ENCODE data around the gene EXD3. TPM values are rescaled to one million over a fixed set of nuclear protein-coding genes. Genes with fewer than 3 reads are reported as not detected.
A peak's percentile ranks its signal among the peaks of the same experiment; 100 is the strongest.

Gene EXD3
- total RNA-seq, 1 donor from 2014 or later = 10.8 TPM

DNA sequence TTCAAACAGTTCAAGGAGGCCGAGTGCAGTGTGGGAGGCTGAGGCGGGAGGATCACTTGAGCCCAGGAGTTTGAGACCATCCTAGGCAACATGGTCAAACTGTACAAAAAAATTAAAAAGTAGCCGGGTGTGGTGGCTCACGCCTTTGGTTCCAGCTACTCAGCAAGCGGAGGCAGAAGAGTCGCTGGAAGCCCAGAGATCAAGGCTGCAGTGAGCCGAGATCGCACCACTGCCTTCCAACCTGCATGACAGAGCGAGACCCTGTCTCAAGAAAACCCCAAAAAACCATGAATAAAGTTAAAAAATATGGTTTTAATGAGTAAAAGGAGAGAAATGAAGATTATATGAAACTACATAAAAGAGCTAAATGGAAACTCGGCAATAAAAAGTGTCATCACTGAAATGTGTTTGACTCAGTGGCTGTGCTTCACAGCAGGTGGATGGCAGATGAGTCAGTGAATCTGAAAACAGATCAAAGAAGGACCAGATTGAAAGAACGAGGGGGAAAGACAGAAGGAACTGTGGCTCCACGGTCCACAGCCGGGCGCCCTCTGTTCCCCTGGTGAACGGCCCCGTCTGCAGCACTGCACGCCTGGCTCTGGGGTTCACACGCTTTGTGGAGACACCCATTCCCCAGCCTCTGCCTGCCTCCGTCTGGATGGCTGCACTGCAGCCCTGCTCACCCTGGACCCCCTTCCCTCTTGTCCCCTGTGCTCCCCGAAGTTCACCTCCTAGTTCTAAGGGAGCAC lies 25.1 kb downstream of the EXD3 start:
- no peaks in the 10 kb centered on the region for H3K27me3 ChIP-seq (ENCODE audit: control insufficient read depth, insufficient read depth, low read length)
- H3K36me3 ChIP-seq (ENCODE audit: control insufficient read depth, insufficient read depth, low read length) = no peaks in the 10 kb centered on the region
- FAIRE-seq (no peak), DNase-seq (ENCODE audit: low read depth) (no peak)
- no peak overlapping the region for H3K4me3 ChIP-seq (ENCODE audit: low read depth, low read length)
- TF ChIP-seq, protein P1, sequence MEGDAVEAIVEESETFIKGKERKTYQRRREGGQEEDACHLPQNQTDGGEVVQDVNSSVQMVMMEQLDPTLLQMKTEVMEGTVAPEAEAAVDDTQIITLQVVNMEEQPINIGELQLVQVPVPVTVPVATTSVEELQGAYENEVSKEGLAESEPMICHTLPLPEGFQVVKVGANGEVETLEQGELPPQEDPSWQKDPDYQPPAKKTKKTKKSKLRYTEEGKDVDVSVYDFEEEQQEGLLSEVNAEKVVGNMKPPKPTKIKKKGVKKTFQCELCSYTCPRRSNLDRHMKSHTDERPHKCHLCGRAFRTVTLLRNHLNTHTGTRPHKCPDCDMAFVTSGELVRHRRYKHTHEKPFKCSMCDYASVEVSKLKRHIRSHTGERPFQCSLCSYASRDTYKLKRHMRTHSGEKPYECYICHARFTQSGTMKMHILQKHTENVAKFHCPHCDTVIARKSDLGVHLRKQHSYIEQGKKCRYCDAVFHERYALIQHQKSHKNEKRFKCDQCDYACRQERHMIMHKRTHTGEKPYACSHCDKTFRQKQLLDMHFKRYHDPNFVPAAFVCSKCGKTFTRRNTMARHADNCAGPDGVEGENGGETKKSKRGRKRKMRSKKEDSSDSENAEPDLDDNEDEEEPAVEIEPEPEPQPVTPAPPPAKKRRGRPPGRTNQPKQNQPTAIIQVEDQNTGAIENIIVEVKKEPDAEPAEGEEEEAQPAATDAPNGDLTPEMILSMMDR (IDR thresholded peaks at IDR 0.05; ENCODE audit: insufficient read depth, low read length, severe bottlenecking) = no peak

DNA sequence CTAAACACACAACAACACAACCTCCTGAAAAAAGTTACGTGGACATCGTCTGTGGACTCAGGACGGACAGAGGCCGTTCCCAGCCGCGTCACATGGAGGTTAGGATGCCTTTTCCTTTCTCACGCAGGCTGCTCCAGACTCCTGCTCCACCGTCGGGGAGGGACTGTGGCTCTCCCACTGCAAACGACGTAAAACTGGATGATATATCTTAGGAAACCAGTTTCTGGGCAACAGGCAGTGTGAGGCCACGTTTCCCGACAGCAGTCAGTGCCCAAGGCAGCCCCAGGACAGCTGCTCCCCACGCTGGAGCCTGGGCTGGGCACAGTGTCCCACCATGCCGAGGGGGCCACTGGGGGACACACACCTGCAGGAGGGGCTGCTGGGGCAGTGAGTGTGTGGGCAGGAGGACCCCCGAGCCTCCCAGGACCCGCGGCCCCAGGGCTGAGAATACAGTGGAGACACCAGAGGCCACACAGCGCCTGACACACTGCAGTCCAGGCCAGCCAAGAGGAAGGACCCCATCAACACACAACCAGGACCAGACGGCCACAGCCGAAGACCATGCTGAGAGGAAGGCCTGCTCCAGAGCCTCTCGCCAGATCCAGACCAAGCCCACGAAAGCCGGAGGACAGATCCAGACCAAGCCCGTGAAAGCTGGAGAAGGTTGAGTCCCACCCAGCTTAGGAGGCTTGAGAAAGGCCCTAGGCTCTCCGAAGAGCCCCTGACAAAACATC lies 26.2 kb downstream of the EXD3 start:
- Histone ChIP-seq H3K36me3 (ENCODE audit: control insufficient read depth, insufficient read depth, low read length) (no peaks in the 10 kb centered on the region), H3K4me3 (ENCODE audit: low read depth, low read length) (no peak overlapping the region), H3K27me3 (ENCODE audit: control insufficient read depth, insufficient read depth, low read length) (no peaks in the 10 kb centered on the region)
- FAIRE-seq (peak; percentile 55), DNase-seq (ENCODE audit: low read depth) (no peak)
- TF ChIP-seq, protein P1 (IDR thresholded peaks at IDR 0.05; ENCODE audit: insufficient read depth, low read length, severe bottlenecking) = no peak

DNA sequence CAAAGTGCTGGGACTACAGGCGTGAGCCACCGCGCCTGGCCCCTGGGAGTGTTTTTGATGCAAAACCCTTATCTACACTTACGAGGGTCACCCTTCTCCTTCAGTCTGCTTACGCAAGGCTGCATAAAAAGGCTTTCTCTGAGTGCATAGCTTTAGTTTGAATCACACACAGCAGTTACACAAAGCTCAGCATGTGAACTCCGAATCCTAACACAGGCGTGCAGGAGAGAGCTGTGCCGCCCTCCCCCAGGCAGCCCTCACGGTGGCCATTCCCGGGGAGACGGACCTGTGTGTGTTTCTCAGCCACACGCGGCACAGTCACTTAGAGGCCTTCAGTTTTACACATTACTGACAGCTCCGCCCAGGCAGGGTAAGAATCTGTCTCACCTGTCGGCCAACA lies 26.7 kb downstream of the EXD3 start:
- TF ChIP-seq, protein P1 (IDR thresholded peaks at IDR 0.05; ENCODE audit: insufficient read depth, low read length, severe bottlenecking) = no peak
- no peak for FAIRE-seq
- Histone ChIP-seq H3K36me3 (ENCODE audit: control insufficient read depth, insufficient read depth, low read length) (no peaks in the 10 kb centered on the region), H3K4me3 (ENCODE audit: low read depth, low read length) (no peak overlapping the region), H3K27me3 (ENCODE audit: control insufficient read depth, insufficient read depth, low read length) (no peaks in the 10 kb centered on the region)
- peak; percentile 21 for DNase-seq (ENCODE audit: low read depth)

DNA sequence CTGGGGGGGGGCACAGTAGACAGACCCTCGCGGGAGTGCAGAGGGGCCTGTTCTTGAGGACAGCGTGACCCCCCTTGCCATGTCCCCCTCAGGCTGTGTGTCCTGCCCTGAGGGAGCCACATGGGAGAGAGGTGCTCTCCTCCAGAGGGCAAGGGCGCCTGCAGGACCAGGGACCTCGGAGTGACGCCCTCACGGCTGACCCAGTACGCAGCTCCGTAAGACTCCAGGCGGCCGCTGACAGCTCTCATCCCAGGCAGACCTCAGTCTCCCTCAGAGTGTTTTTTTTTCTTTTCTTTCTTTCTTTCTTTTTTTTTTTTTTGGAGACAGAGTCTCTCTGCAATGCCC lies 27.3 kb downstream of the EXD3 start:
- Histone ChIP-seq H3K27me3 (ENCODE audit: control insufficient read depth, insufficient read depth, low read length) (no peaks in the 10 kb centered on the region), H3K36me3 (ENCODE audit: control insufficient read depth, insufficient read depth, low read length) (no peaks in the 10 kb centered on the region), H3K4me3 (ENCODE audit: low read depth, low read length) (no peak overlapping the region)
- TF ChIP-seq, protein P1 (IDR thresholded peaks at IDR 0.05; ENCODE audit: insufficient read depth, low read length, severe bottlenecking) = no peak
- FAIRE-seq = no peak
- DNase-seq (ENCODE audit: low read depth) = no peak

DNA sequence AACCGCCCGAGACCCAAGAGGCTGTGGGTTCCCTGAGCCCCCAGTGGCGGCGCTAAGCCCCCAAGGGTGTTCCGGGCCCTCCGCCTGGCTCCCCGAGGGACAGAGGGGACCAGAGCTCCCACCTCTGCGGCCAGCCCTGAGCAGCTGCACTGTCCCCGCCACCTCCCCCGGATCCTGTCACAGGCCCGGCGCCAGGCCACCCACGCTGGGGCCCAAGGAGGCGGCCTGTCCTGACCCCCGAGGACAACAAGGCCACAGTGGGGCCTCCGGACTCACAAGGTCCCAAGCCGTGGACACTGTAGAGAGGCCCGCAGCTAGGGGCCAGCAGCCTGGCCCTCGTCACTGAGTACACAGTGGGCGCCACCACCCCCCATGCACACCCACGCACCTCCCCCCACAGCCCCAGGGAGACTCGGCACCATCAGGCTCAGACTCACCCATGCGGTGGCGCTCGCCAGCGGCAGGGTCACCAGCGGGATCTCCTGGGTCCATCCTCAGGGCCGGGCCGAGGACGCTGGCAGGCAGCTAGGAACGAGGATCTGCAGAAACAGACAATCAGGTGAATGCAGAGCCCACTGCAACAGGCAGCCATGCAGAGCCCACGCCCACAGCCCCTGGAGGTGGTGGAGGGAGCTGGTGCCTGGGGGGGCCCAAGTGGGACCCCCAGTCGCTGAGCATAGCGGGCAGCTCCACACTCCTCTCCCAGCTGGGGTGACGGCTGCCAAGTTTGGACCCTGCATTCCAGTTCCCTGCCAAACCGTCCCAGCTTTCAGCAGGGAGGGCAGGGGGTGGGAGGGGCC lies 27.9 kb downstream of the EXD3 start:
- Histone ChIP-seq H3K36me3 (ENCODE audit: control insufficient read depth, insufficient read depth, low read length) (no peaks in the 10 kb centered on the region), H3K4me3 (ENCODE audit: low read depth, low read length) (no peak overlapping the region), H3K27me3 (ENCODE audit: control insufficient read depth, insufficient read depth, low read length) (no peaks in the 10 kb centered on the region)
- DNase-seq (ENCODE audit: low read depth) (no peak), FAIRE-seq (no peak)
- TF ChIP-seq, protein P1 (IDR thresholded peaks at IDR 0.05; ENCODE audit: insufficient read depth, low read length, severe bottlenecking) = no peak

All from bronchial epithelial cell (primary cell).